Gastroesophageal sphincter (tissue), 4 donors: Measurements from ENCODE around the gene CDC123. TPM values are rescaled to one million over a fixed set of nuclear protein-coding genes. Genes with fewer than 3 reads are reported as not detected.

Experiments
- ATAC-seq: fragments of 150-250 bp; one replicate; pipeline ENCODE4 v1.9.1; 2016; ENCODE audit warnings: mild to moderate bottlenecking, moderate library complexity
- H3K27ac ChIP-seq, 4 donors: fragments of 200-600 bp; sonication (generic) in 3 of 4; 1 replicate in 3 of 4; 2 replicates in 1 of 4; pipeline ENCODE4 v1.5.1; 2016 to 2019
- H3K27me3 ChIP-seq: fragments of 200-600 bp; sonication (generic); one replicate; pipeline ENCODE4 v1.5.1; 2019
- H3K36me3 ChIP-seq, 2 donors: fragments of 200-600 bp; sonication (generic); one replicate each; pipeline ENCODE4 v1.5.1; 2019; ENCODE audit warnings: control low read depth in 1 of 2
- H3K4me1 ChIP-seq, 3 donors: fragments of 200-600 bp; sonication (generic); 1 replicate in 2 of 3; 2 replicates in 1 of 3; pipeline ENCODE4 v1.5.1; 2016 to 2019; ENCODE audit warnings: control low read depth in 2 of 3
- H3K4me3 ChIP-seq, 2 donors: fragments of 200-600 bp; sonication (generic); one replicate each; pipeline ENCODE4 v1.5.1; 2019; ENCODE audit warnings: mild to moderate bottlenecking in 1 of 2, moderate library complexity in 1 of 2
- H3K9me3 ChIP-seq, 3 donors: fragments of 200-600 bp; sonication (generic); one replicate each; pipeline ENCODE4 v1.5.1; 2017 to 2019; ENCODE audit warnings: control low read depth in 2 of 3
- CTCF ChIP-seq, 4 experiments: fragments of 200-600 bp in 2 of 4; fragments of 450-650 bp in 2 of 4; sonication (generic) in 1 of 4; IDR thresholded peaks; one replicate each; pipeline ENCODE4 v1.5.1; 2017 to 2019; ENCODE audit warnings: antibody characterized with exemption in 4 of 4, mild to moderate bottlenecking in 2 of 4, moderate library complexity in 2 of 4
- EP300 ChIP-seq: sonication (generic); formaldehyde crosslinking; IDR thresholded peaks from one replicate; pipeline ENCODE4 v1.6.1; 2017; ENCODE audit warnings: antibody characterized with exemption, mild to moderate bottlenecking
- POLR2A ChIP-seq, 2 donors: fragments of 450-650 bp; IDR thresholded peaks; one replicate each; pipeline ENCODE4 v1.6.1; 2017; ENCODE audit warnings: antibody characterized with exemption in 2 of 2, mild to moderate bottlenecking in 2 of 2, moderate library complexity in 1 of 2
- POLR2AphosphoS5 ChIP-seq: sonication (generic); formaldehyde crosslinking; IDR thresholded peaks from one replicate; pipeline ENCODE4 v1.6.1; 2017; ENCODE audit warnings: antibody characterized with exemption
- WGBS, 2 donors: methylation state at CpG; one replicate each; pipeline ENCODE4 v1.1.5; 2018; ENCODE audit warnings: low coverage in 1 of 2; 5-methylcytosine and 5-hydroxymethylcytosine counted together
- total RNA-seq, 4 donors: library from RNA; depleted of rRNA; stranded (reverse); fragments of >200 nt; gene quantifications; one replicate each; pipeline ENCODE4 v1.1.0, GENCODE V29; 2016

CDC123 gene
- total RNA-seq, 4 donors from 2014 or later, result 53.5 to 83.7 (median 68.0) TPM

GRCh38 chr10:12235116-12235694, 39.2 kb downstream of the CDC123 start:
- ATAC-seq, result no peak
- Histone ChIP-seq H3K4me3 (no peak overlapping the region), H3K4me1 (peaks cover 0 to 46% (median 4%) of the 10 kb centered on the region in 3 donors), H3K9me3 (no peaks in the 10 kb centered on the region), H3K36me3 (peaks cover 0 to 72% of the 10 kb centered on the region in 2 donors), H3K27me3 (no peaks in the 10 kb centered on the region), H3K27ac (peak overlapping the region; percentile 32 to 75 (median 65))
- TF ChIP-seq POLR2AphosphoS5 (no peak), CTCF (IDR thresholded peaks at IDR 0.05) (no peak), POLR2A (IDR thresholded peaks at IDR 0.05) (no peak), EP300 (no peak)
- 26 to 31% methylated on average over 1 to 3 of the region's 3 CpGs for WGBS, 2 donors

- Histone ChIP-seq H3K9me3 (no peaks in the 10 kb centered on the region), H3K4me3 (no peak overlapping the region), H3K27ac (peak overlapping the region; percentile 32 to 75 (median 65)), H3K27me3 (no peaks in the 10 kb centered on the region), H3K4me1 (peaks cover 0 to 46% (median 4%) of the 10 kb centered on the region in 3 donors), H3K36me3 (peaks cover 0 to 66% of the 10 kb centered on the region in 2 donors)
- WGBS, 2 donors, result 16 to 20% methylated on average over 3 to 4 of the region's 4 CpGs
- TF ChIP-seq POLR2AphosphoS5 (peak; percentile 70), CTCF (IDR thresholded peaks at IDR 0.05) (no peak)
- peak; percentile 67 for ATAC-seq
These were observed 39.8 kb downstream of the CDC123 start for GRCh38 chr10:12235796-12236195.

- no peak overlapping the region for H3K4me3 ChIP-seq
- TF ChIP-seq POLR2AphosphoS5 (no peak), EP300 (no peak), CTCF (IDR thresholded peaks at IDR 0.05) (no peak), POLR2A (IDR thresholded peaks at IDR 0.05) (no peak)
- no peak for ATAC-seq
- H3K4me1 ChIP-seq, result peaks cover 0 to 64% (median 7%) of the 10 kb centered on the region in 3 donors
- no peaks in the 10 kb centered on the region for H3K27me3 ChIP-seq
- no peaks in the 10 kb centered on the region for H3K9me3 ChIP-seq
- H3K27ac ChIP-seq, result peak overlapping the region in 2 of 4 donors; percentile 63 to 67
- peaks cover 0 to 50% of the 10 kb centered on the region in 2 donors for H3K36me3 ChIP-seq
- WGBS, 2 donors, result 69 to 86% methylated on average over 10 to 11 of the region's 13 CpGs
These were observed 41.6 kb downstream of the CDC123 start for GRCh38 chr10:12237265-12238220.

GRCh38 chr10:12238821-12239220, 42.8 kb downstream of the CDC123 start:
- H3K4me1 ChIP-seq, result peaks cover 0 to 68% (median 7%) of the 10 kb centered on the region in 3 donors

More at GRCh38 chr10:12238821-12239220, 42.8 kb downstream of the CDC123 start:
- Histone ChIP-seq H3K27ac (no peak overlapping the region), H3K36me3 (peaks cover 0 to 41% of the 10 kb centered on the region in 2 donors), H3K27me3 (no peaks in the 10 kb centered on the region), H3K9me3 (no peaks in the 10 kb centered on the region), H3K4me3 (no peak overlapping the region)
- 87 to 92% methylated on average over 3 to 8 of the region's 8 CpGs for WGBS, 2 donors
- TF ChIP-seq POLR2A (IDR thresholded peaks at IDR 0.05), result no peak
- TF ChIP-seq EP300, result no peak
- TF ChIP-seq POLR2AphosphoS5, result no peak
- no peak for TF ChIP-seq CTCF (IDR thresholded peaks at IDR 0.05)
- no peak for ATAC-seq
